ENCODE data around the gene RAP1GAP.

The RAP1GAP gene

GRCh38 chr1:21552715-21553114 lies 116.4 kb downstream of the RAP1GAP start:
- Histone ChIP-seq H3K27ac (no peak overlapping the region), H3K9me3 (ENCODE audit: severe bottlenecking) (no peaks in the 10 kb centered on the region), H3K27me3 (ENCODE audit: insufficient read depth, low read depth, severe bottlenecking) (no peaks in the 10 kb centered on the region)

GRCh38 chr1:21550866-21551475 lies 118.2 kb downstream of the RAP1GAP start:
- no peak for TF ChIP-seq CTCF (IDR thresholded peaks at IDR 0.05; ENCODE audit: low read depth, low read length)
- no peak overlapping the region for H3K27ac ChIP-seq

More at GRCh38 chr1:21552715-21553114, 116.4 kb downstream of the RAP1GAP start:
- H3K36me3 ChIP-seq, result no peaks in the 10 kb centered on the region
- TF ChIP-seq CTCF (IDR thresholded peaks at IDR 0.05; ENCODE audit: low read depth, low read length), result no peak
- no peak for DNase-seq
- H3K4me3 ChIP-seq (ENCODE audit: low read depth, low read length), result no peak overlapping the region

GRCh38 chr1:21550097-21550496 lies 119.1 kb downstream of the RAP1GAP start:
- DNase-seq, result no peak
- Histone ChIP-seq H3K27ac (no peak overlapping the region), H3K27me3 (ENCODE audit: insufficient read depth, low read depth, severe bottlenecking) (no peaks in the 10 kb centered on the region), H3K4me3 (ENCODE audit: low read depth, low read length) (no peak overlapping the region), H3K36me3 (no peaks in the 10 kb centered on the region), H3K9me3 (ENCODE audit: severe bottlenecking) (no peaks in the 10 kb centered on the region)
- TF ChIP-seq CTCF (IDR thresholded peaks at IDR 0.05; ENCODE audit: low read depth, low read length), result no peak

More at GRCh38 chr1:21550866-21551475, 118.2 kb downstream of the RAP1GAP start:
- H3K36me3 ChIP-seq, result no peaks in the 10 kb centered on the region
- H3K9me3 ChIP-seq (ENCODE audit: severe bottlenecking), result no peaks in the 10 kb centered on the region
- no peaks in the 10 kb centered on the region for H3K27me3 ChIP-seq (ENCODE audit: insufficient read depth, low read depth, severe bottlenecking)
- no peak overlapping the region for H3K4me3 ChIP-seq (ENCODE audit: low read depth, low read length)
- no peak for DNase-seq

- H3K9me3 ChIP-seq (ENCODE audit: severe bottlenecking), result no peaks in the 10 kb centered on the region
- no peak for DNase-seq
- H3K27me3 ChIP-seq (ENCODE audit: insufficient read depth, low read depth, severe bottlenecking), result no peaks in the 10 kb centered on the region
- H3K36me3 ChIP-seq, result no peaks in the 10 kb centered on the region
- no peak for TF ChIP-seq CTCF (IDR thresholded peaks at IDR 0.05; ENCODE audit: low read depth, low read length)
- no peak overlapping the region for H3K4me3 ChIP-seq (ENCODE audit: low read depth, low read length)
- H3K27ac ChIP-seq, result no peak overlapping the region
These were observed 121.3 kb downstream of the RAP1GAP start for GRCh38 chr1:21547876-21548275.

All from WERI-Rb-1 (cell line).